Suprapubic skin (tissue), 3 donors: ENCODE results near the gene CERS6.

Experiments used
- CTCF ChIP-seq, 2 donors: fragments of 200-600 bp in 1 of 2; fragments of 450-650 bp in 1 of 2; sonication (generic) in 1 of 2; IDR thresholded peaks; one replicate each; pipeline ENCODE4 v1.5.1; 2016 to 2019; ENCODE audit warnings: antibody characterized with exemption in 2 of 2, mild to moderate bottlenecking in 1 of 2, moderate library complexity in 1 of 2
- POLR2AphosphoS5 ChIP-seq, 3 donors: sonication (generic); formaldehyde crosslinking; IDR thresholded peaks; one replicate each; pipeline ENCODE4 v1.6.1; 2017; ENCODE audit warnings: antibody characterized with exemption in 3 of 3

- TF ChIP-seq POLR2AphosphoS5 (IDR thresholded peaks at IDR 0.05) (no peak), CTCF (IDR thresholded peaks at IDR 0.05) (no peak)
Measured at GRCh38 chr2:168698969-168699368, 242.9 kb downstream of the CERS6 start.
